NCI-H446 (cell line): ENCODE results near the gene CYBC1.
"Not testable (repeated sequence)": the region's sequence is repeated elsewhere in the genome, so short reads cannot be mapped to it uniquely, and the experiment has no call there.

Source experiments
- DNase-seq, 2 experiments: peaks; one replicate each; lab custom pipeline; 2025; lab: John Stamatoyannopoulos, UW

The CYBC1 gene

GRCh38 chr17:82477934-82478333, 27.4 kb upstream of the CYBC1 start:
- no peak for DNase-seq

GRCh38 chr17:82475458-82475857, 24.9 kb upstream of the CYBC1 start:
- no peak for DNase-seq

DNA sequence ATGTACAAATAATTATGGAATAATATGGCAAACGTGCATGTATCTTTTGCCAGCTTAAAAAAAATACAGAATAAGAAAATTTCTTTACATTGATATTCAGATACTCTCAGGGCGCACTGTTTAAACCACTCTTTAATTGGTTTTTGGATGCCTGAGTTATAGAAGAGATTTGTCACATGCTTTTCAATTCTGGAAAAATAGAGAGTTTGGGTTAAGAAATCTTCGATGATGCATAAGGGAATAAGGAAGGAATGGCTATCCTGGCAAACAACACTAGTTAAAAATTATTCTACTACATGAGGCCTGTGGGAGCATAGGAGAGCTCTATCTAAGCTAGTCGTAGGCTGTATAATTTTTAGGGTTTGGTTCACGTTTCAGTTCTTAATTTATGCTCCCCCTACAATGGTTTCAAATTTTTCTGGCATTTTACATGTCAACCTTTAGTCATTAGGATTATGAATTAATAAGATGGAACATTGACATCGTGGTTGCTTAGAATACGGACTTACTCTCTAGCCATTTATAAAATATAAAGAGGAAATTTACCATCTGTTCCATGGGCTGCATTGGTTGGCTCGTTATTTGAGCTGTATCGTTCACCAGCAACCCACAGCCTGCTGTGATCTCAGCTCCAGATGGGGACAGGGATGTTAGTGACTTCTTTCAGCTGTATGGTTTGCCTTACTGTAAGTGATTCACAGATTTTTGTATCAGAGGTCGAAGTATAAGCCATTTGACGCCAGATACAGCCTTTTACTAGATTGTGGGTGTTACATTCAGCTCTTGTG, 23.9 kb upstream of the CYBC1 start:
- DNase-seq = no peak

DNA sequence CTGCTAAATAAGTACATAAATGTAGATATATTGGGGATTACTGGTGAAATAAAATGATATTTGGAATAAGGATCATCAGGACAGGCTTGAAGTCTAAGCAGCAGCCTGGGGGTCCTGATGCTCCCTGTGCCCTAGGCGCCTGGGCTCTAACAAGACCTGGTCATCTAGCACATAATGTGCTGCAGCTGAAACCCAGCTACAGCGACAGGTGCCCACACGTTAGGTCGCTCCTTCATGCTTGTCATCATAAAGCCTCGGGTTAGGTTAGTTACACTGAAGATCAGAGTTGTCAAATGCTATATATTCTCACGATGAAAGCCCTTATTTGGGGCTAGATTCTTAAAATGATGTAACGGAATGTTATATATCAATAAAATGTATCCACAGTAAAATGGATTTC, 19.5 kb upstream of the CYBC1 start:
- DNase-seq = no peak

GRCh38 chr17:82468692-82469091, 18.1 kb upstream of the CYBC1 start:
- DNase-seq = no peak

- DNase-seq = no peak
Measured at GRCh38 chr17:82465023-82465603, 14.6 kb upstream of the CYBC1 start.

DNA sequence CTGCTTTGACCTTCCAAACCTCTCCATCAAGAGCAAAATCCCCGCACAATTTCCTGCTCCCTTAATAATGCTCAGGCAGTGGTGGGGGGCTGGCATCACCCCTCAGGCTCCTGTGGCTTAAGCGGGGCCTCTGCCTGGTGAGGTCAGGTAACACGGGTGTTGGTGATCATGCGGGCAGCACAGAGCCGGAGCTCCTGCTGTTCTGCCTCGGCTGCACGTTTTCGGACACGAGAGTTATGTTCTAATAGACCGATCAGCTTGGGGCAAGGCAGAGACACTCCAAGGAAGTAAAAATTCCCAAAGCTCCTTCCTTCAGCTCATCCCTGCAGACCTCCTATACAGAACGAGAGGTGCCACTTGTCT, 14.0 kb upstream of the CYBC1 start:
- no peak for DNase-seq

DNA sequence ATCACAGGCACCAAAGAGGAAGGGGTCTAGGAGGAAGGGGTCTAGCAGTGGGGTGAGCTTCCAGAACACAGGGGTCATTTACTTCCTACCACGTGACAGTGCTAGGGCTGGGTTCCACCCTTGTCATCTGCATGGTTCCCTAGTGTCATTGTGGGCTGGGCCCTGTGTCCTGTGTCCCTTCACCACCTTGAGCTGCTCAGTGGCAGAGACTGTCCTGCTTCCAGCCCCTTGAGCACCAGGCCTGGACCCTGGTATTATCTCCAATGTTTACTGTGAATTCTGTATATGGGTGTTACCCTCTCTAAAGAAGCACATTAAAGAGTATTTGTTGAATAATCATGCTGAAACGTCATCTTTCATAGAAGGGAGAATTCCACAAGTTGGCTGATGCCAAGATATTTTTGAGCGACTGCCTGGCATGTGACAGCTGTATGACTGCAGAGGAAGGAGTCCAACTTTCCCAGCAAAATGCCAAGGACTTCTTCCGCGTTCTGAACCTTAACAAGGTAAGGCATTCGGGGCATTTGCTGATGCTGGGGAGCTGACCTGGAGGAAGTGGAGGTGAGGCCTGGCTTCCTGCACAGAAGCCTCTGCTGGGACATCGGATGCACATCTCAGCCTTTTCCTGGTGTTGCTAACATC, 13.5 kb upstream of the CYBC1 start:
- no peak for DNase-seq

DNA sequence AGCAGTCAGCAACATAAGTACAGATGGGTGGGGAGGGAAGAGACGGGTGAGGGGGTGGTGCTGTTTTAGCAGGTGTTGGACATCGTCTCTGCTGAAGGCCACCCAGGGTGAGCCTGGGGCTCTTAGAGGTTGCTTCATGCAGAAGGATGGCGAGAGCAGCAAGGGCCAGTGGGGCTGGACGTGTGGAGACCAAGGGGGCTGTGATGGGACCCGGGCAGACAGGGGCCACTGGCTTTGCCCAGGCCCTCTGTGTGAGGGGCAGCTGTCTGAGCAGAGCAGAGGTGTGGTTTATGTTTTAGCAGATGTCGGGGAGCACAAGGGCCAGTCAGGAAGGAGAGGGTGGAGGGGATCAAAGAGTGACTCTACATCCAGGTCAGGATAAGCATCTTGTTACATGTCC, 12.8 kb upstream of the CYBC1 start:
- DNase-seq = no peak

- DNase-seq = no peak
Measured at GRCh38 chr17:82461827-82462524, 11.4 kb upstream of the CYBC1 start.

GRCh38 chr17:82459936-82460335, 9.4 kb upstream of the CYBC1 start:
- DNase-seq = not testable (repeated sequence)

- no peak for DNase-seq
Measured at GRCh38 chr17:82458885-82459424, 8.4 kb upstream of the CYBC1 start.

DNA sequence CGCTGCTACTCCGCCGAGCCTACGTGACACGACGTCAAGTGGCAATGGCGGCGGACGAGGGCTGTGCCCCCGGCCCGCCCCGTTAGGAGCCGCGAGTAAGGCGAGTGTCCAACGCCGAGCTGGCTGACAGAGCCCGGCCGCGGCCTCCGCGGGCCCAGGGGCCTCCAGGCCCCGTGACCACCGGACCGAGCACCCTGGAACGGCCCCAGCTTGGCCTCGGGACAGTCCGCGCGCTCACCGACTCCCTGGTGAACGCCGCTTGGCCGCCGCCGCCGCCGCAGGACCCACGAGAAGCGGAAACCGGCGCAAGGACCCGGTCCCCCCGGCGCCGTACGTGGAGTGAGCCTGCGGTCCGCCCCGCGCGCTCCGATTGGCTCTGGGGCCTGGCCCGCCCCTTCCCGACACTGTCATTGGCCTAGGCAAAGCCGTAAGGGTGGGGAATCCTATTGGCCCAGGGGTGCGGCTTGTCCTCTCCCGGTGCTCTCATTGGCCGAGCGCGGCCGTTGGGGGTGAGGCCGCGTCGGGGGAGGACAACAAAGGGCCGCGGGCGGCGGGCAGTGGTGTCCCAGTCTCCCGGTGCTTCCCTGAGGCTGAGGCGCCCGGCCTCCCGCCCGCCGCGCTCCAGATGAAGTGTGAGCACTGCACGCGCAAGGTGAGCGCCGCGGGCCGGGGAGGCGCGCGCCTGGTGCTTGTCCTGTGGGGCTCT, 7.8 kb upstream of the CYBC1 start, which contains the start of gene NARF:
TSS of gene NARF (plus strand) at position 563 of the 706 bp plus-strand sequence. CDS start at position 626, 63 bp downstream.
- DNase-seq = peak; percentile 98 to 99

- DNase-seq = no peak
Measured at GRCh38 chr17:82457929-82458178, 7.3 kb upstream of the CYBC1 start.

- no peak for DNase-seq
Measured at GRCh38 chr17:82457073-82457928, 6.7 kb upstream of the CYBC1 start.

GRCh38 chr17:82453706-82454105, 3.2 kb upstream of the CYBC1 start:
- not testable (repeated sequence) for DNase-seq

DNA sequence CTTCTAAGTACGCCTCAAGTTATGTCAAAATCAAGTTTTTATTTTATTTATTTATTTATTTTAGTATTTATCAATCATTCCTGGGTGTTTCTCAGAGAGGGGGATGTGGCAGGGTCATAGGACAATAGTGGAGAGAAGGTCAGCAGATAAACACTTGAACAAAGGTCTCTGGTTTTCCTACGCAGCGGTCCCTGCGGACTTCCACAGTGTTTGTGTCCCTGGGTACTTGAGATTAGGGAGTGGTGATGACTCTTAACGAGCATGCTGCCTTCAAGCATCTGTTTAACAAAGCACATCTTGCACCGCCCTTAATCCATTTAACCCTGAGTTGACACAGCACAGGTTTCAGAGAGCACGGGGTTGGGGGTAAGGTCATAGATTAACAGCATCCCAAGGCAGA, 2.6 kb upstream of the CYBC1 start:
- DNase-seq = not testable (repeated sequence)

- DNase-seq = no peak
Measured at GRCh38 chr17:82452162-82452561, 1.6 kb upstream of the CYBC1 start.

- DNase-seq = no peak
Measured at GRCh38 chr17:82449883-82450356, 632 bp downstream of the CYBC1 start.

- DNase-seq = no peak
Measured at GRCh38 chr17:82449131-82449882, 1.2 kb downstream of the CYBC1 start.
